Measurements from ENCODE around the gene SPRED2. TPM values are rescaled to one million over a fixed set of nuclear protein-coding genes. Genes with fewer than 3 reads are reported as not detected.

SPRED2 gene
- total and polyA plus RNA-seq, 10 donors, result 3.5 to 26.4 (median 13.8) TPM

DNA sequence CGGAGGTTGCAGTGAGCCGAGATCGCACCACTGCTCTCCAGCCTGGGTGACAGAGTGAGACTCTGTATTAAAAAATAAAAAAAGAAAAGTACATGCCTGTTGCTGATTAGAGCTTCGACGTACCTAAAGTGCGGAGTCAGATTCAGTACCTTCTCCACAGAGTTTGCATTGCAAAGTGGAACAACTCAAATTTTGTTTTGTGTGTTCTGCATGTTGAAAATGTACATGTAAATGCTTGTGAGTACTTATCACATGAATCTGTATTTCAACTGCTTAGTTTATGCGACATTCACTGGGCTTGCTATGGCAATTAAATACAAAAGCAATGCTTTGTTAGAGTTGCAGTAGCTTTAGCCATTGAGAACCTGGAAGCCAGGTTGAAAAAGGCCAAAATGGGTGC lies 168.4 kb downstream of the SPRED2 start:
- TF ChIP-seq, protein P1, sequence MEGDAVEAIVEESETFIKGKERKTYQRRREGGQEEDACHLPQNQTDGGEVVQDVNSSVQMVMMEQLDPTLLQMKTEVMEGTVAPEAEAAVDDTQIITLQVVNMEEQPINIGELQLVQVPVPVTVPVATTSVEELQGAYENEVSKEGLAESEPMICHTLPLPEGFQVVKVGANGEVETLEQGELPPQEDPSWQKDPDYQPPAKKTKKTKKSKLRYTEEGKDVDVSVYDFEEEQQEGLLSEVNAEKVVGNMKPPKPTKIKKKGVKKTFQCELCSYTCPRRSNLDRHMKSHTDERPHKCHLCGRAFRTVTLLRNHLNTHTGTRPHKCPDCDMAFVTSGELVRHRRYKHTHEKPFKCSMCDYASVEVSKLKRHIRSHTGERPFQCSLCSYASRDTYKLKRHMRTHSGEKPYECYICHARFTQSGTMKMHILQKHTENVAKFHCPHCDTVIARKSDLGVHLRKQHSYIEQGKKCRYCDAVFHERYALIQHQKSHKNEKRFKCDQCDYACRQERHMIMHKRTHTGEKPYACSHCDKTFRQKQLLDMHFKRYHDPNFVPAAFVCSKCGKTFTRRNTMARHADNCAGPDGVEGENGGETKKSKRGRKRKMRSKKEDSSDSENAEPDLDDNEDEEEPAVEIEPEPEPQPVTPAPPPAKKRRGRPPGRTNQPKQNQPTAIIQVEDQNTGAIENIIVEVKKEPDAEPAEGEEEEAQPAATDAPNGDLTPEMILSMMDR (IDR thresholded peaks at IDR 0.05 in 8 of 11, conservative IDR thresholded peaks at IDR 0.05 in 3 of 11), result no peak
- no peak for TF ChIP-seq POLR2A (IDR thresholded peaks at IDR 0.05)
- TF ChIP-seq POLR2AphosphoS5 (IDR thresholded peaks at IDR 0.05), result no peak
- intact Hi-C loops (cut with DNase I; ENCODE audit: low total_unique reads), result loop anchor here (2.0 to 10.0 kb wide), 2 partner anchors 171 to 289 kb away; partner anchors contain the start of gene SPRED2
- H3K27me3 ChIP-seq (replicated peaks in 1 of 7), result no peaks in the 10 kb centered on the region
- peaks cover 0 to 100% (median 63%) of the 10 kb centered on the region in 6 donors for H3K36me3 ChIP-seq
- peaks cover 0 to 47% (median 13%) of the 10 kb centered on the region in 6 donors for H3K4me1 ChIP-seq
- 81 to 93% (median 90%) methylated on average over 7 of the region's 7 CpGs for WGBS, 5 donors
- no peak overlapping the region for H3K4me3 ChIP-seq
- H3K9me3 ChIP-seq, result no peaks in the 10 kb centered on the region
- H3K27ac ChIP-seq, result no peak overlapping the region
- no peak for DNase-seq

DNA sequence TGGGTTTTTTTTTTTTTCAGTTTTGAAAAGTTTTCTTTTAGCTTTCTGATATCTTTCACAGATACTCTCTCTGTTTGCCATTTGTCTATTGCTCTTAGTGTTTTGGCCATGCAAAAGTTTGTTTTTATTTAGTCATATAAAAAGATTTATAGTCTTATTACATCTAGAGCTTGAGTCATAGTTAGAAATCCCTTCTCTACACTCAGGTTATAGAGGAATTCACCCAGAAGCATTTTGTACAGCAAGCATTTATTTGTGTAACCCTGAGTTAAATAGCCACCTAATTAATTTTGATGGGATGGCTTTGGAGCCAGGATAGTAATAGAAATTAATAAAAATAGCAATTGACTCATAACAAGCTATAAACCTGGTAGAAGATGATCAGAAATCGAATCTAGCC lies 169.1 kb downstream of the SPRED2 start:
- no peaks in the 10 kb centered on the region for H3K9me3 ChIP-seq
- no peak for DNase-seq
- WGBS, 5 donors, result 88 to 97% (median 95%) methylated on average over 1 of the region's 1 CpG
- peaks cover 0 to 100% (median 60%) of the 10 kb centered on the region in 6 donors for H3K36me3 ChIP-seq
- peaks cover 0 to 52% (median 13%) of the 10 kb centered on the region in 6 donors for H3K4me1 ChIP-seq
- TF ChIP-seq, protein P1 (IDR thresholded peaks at IDR 0.05 in 8 of 11, conservative IDR thresholded peaks at IDR 0.05 in 3 of 11), result no peak
- TF ChIP-seq POLR2AphosphoS5 (IDR thresholded peaks at IDR 0.05) (no peak), POLR2A (IDR thresholded peaks at IDR 0.05) (no peak)
- H3K27me3 ChIP-seq (replicated peaks in 1 of 7), result no peaks in the 10 kb centered on the region
- intact Hi-C loops (cut with DNase I; ENCODE audit: low total_unique reads), result loop anchor here (10.0 kb wide), 1 partner anchor 172 kb away; the partner anchor contains the start of gene SPRED2
- H3K4me3 ChIP-seq, result no peak overlapping the region
- H3K27ac ChIP-seq, result no peak overlapping the region

DNA sequence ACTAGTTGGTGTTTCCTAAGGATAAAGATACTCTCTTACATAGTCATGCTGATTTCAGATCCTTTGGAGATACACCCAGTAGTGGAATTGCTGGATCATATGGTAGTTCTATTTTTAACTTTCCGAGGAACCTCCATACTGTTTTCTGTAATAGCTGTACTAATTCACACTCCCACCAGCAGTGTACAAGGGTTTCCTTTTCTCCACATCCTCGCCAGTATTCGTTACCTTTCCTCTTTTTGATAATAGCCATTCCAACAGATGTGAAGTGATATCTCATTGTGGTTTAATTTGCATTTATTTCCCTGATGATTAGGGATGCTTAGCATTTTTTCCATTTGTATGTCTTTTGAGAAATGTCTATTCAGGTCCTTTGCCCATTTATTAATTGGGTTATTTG lies 170.7 kb downstream of the SPRED2 start:
- 84 to 93% (median 90%) methylated on average over 3 of the region's 3 CpGs for WGBS, 5 donors
- no peak overlapping the region for H3K27ac ChIP-seq
- H3K4me3 ChIP-seq, result no peak overlapping the region
- TF ChIP-seq POLR2A (IDR thresholded peaks at IDR 0.05) (no peak), POLR2AphosphoS5 (IDR thresholded peaks at IDR 0.05) (no peak)
- TF ChIP-seq, protein P1 (IDR thresholded peaks at IDR 0.05 in 8 of 11, conservative IDR thresholded peaks at IDR 0.05 in 3 of 11), result no peak
- no peaks in the 10 kb centered on the region for H3K27me3 ChIP-seq (replicated peaks in 1 of 7)
- peaks cover 0 to 49% (median 13%) of the 10 kb centered on the region in 6 donors for H3K4me1 ChIP-seq
- peaks cover 0 to 100% (median 53%) of the 10 kb centered on the region in 6 donors for H3K36me3 ChIP-seq
- intact Hi-C loops (cut with DNase I; ENCODE audit: low total_unique reads), result loop anchor here (10.0 kb wide), 1 partner anchor 173 kb away; the partner anchor contains the start of gene SPRED2
- no peak for DNase-seq
- no peaks in the 10 kb centered on the region for H3K9me3 ChIP-seq

Other genes starting within 250 kb of the SPRED2 start
- gene ACTR2, start 204.8 kb downstream of the SPRED2 start, total RNA-seq, result 100 to 1,000 TPM; 172 to 348 (median 338) TPM
- gene ACTR2, start 204.8 kb downstream of the SPRED2 start, polyA plus RNA-seq, result 100 to 1,000 TPM; 106 to 146 (median 130) TPM

All from spleen (tissue), 11 donors.